ENCODE results near the gene GMDS. TPM values are rescaled to one million over a fixed set of nuclear protein-coding genes. Genes with fewer than 3 reads are reported as not detected.

Gene GMDS
- polyA plus RNA-seq, 1 of the 3 experiments (the other 2 are of a cell fraction) = 12.3 TPM

DNA sequence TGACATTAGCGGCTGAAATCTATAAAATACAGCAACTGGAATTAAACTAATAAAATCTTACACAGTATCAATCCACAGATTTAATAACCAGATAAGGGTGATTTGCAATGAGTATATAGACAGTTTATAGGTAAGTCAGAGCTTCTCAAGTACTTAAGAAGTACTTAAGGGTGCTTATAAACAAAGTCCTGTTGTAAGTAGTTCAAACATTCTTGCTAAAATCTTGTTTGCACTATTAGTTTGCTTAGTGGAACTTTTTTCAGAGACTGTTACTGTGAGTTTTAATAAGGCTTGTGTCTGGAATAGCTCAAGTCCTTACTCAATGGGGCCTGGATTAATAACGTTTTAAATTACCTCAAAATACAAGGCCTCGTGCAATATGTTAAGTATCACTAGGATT lies 240.5 kb downstream of the GMDS start (continued):
- TF ChIP-seq, protein P1, sequence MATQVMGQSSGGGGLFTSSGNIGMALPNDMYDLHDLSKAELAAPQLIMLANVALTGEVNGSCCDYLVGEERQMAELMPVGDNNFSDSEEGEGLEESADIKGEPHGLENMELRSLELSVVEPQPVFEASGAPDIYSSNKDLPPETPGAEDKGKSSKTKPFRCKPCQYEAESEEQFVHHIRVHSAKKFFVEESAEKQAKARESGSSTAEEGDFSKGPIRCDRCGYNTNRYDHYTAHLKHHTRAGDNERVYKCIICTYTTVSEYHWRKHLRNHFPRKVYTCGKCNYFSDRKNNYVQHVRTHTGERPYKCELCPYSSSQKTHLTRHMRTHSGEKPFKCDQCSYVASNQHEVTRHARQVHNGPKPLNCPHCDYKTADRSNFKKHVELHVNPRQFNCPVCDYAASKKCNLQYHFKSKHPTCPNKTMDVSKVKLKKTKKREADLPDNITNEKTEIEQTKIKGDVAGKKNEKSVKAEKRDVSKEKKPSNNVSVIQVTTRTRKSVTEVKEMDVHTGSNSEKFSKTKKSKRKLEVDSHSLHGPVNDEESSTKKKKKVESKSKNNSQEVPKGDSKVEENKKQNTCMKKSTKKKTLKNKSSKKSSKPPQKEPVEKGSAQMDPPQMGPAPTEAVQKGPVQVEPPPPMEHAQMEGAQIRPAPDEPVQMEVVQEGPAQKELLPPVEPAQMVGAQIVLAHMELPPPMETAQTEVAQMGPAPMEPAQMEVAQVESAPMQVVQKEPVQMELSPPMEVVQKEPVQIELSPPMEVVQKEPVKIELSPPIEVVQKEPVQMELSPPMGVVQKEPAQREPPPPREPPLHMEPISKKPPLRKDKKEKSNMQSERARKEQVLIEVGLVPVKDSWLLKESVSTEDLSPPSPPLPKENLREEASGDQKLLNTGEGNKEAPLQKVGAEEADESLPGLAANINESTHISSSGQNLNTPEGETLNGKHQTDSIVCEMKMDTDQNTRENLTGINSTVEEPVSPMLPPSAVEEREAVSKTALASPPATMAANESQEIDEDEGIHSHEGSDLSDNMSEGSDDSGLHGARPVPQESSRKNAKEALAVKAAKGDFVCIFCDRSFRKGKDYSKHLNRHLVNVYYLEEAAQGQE (IDR thresholded peaks at IDR 0.05; ENCODE audit: low read depth, low read length) = no peak

DNA sequence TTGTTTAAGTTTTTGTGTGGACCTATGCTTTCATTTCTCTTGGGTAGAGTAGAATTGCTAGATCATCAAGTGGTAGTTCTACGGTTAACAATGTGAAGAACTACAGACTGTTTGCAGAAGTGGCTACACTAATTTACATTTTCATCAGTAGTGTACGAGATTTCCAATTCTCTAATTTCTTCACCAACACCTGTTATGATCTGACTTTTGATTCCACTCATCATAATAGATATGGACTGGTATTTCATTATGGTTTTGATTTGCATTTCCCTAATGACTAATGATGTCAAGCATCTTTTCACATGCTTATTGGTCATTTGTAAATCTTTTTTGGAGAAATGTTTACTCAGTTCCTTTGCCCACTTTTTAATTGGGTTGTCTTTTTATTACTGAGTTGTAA lies 244.4 kb downstream of the GMDS start:
- DNase-seq = no peak
- Histone ChIP-seq H3K9me3 (no peaks in the 10 kb centered on the region), H3K27me3 (ENCODE audit: insufficient read depth) (no peaks in the 10 kb centered on the region), H3K4me3 (ENCODE audit: low read depth in 2 of 2, low read length in 1 of 2) (no peak overlapping the region), H4K20me1 (ENCODE audit: insufficient read depth) (no peaks in the 10 kb centered on the region), H3K27ac (ENCODE audit: low read depth in 2 of 2, low read length in 1 of 2) (no peak overlapping the region), H3K9ac (no peak overlapping the region), H3K79me2 (ENCODE audit: insufficient read depth) (no peaks in the 10 kb centered on the region), H3F3A (replicated peaks; ENCODE audit: insufficient read depth) (no peaks in the 10 kb centered on the region), H2AFZ (ENCODE audit: low read depth) (no peak overlapping the region), H3K36me3 (replicated peaks in 1 of 2; ENCODE audit: control insufficient read depth in 1 of 2, insufficient read depth in 2 of 2, low read length in 1 of 2) (no peaks in the 10 kb centered on the region), H3K4me2 (no peak overlapping the region), H3K4me1 (ENCODE audit: control insufficient read depth in 1 of 2, insufficient read depth in 2 of 2, low read depth in 1 of 2, low read length in 1 of 2) (peaks cover 0 to 5% of the 10 kb centered on the region in 2 experiments; a peak in 1 of 4 replicates), H3K9me2 (no peaks in the 10 kb centered on the region)
- POLR2A ChIA-PET = no interaction called here
- CTCF ChIA-PET = no interaction called here
- 83% methylated on average over 2 of the region's 2 CpGs for WGBS (ENCODE audit: low lambda C conversion rate)
- TF ChIP-seq SMC3 (IDR thresholded peaks at IDR 0.05; ENCODE audit: low read depth, low read length) = no peak
- TF ChIP-seq, protein P2, sequence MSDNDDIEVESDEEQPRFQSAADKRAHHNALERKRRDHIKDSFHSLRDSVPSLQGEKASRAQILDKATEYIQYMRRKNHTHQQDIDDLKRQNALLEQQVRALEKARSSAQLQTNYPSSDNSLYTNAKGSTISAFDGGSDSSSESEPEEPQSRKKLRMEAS (IDR thresholded peaks at IDR 0.05; ENCODE audit: low read depth) = no peak
- no peak for TF ChIP-seq FOXJ3 (CRISPR knock-in tag; IDR thresholded peaks at IDR 0.05)
- no peak for TF ChIP-seq TEAD4 (IDR thresholded peaks at IDR 0.05; ENCODE audit: borderline replicate concordance, insufficient read depth)
- TF ChIP-seq, protein P1 (IDR thresholded peaks at IDR 0.05; ENCODE audit: low read depth, low read length) = no peak

DNA sequence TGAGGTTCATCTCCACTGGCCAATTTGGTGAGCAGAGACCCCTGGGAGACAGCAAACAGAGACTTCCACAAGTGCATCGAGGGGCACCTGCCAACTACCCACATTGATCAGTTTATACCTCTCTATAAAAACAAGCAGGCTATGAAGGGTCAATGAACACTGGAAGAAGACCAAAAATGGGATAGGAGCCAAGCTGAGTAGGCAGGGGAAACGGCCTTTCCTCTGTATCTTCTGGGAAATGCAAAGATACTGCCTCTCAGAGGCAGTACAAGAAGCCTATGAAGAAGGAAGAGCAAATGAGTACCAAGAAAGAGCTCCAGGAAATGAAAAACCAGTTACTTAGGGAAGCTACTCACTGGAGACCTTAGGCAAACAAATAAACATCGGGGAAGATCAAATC lies 247.7 kb downstream of the GMDS start:
- CTCF ChIA-PET = no interaction called here
- POLR2A ChIA-PET = no interaction called here
- Histone ChIP-seq H3K79me2 (ENCODE audit: insufficient read depth) (no peaks in the 10 kb centered on the region), H2AFZ (ENCODE audit: low read depth) (no peak overlapping the region), H3K27ac (ENCODE audit: low read depth in 2 of 2, low read length in 1 of 2) (no peak overlapping the region), H3K4me2 (no peak overlapping the region), H3F3A (replicated peaks; ENCODE audit: insufficient read depth) (no peaks in the 10 kb centered on the region), H4K20me1 (ENCODE audit: insufficient read depth) (no peaks in the 10 kb centered on the region), H3K9me2 (no peaks in the 10 kb centered on the region), H3K4me1 (ENCODE audit: control insufficient read depth in 1 of 2, insufficient read depth in 2 of 2, low read depth in 1 of 2, low read length in 1 of 2) (no peaks in the 10 kb centered on the region), H3K9me3 (no peaks in the 10 kb centered on the region), H3K27me3 (ENCODE audit: insufficient read depth) (no peaks in the 10 kb centered on the region), H3K9ac (no peak overlapping the region), H3K4me3 (ENCODE audit: low read depth in 2 of 2, low read length in 1 of 2) (no peak overlapping the region), H3K36me3 (replicated peaks in 1 of 2; ENCODE audit: control insufficient read depth in 1 of 2, insufficient read depth in 2 of 2, low read length in 1 of 2) (no peaks in the 10 kb centered on the region)
- DNase-seq = no peak
- WGBS (ENCODE audit: low lambda C conversion rate) = 59% methylated on average over 3 of the region's 3 CpGs
- TF ChIP-seq JUND (IDR thresholded peaks at IDR 0.05) = no peak
- no peak for TF ChIP-seq POLR2AphosphoS5 (IDR thresholded peaks at IDR 0.05; ENCODE audit: low read depth, low read length)
- TF ChIP-seq RXRA (IDR thresholded peaks at IDR 0.05; ENCODE audit: borderline replicate concordance, low read depth) = no peak
- no peak for TF ChIP-seq RCOR1 (IDR thresholded peaks at IDR 0.05; ENCODE audit: low read length)
- no peak for TF ChIP-seq FOXM1 (IDR thresholded peaks at IDR 0.05; ENCODE audit: low read depth)
- TF ChIP-seq, protein P1 (IDR thresholded peaks at IDR 0.05; ENCODE audit: low read depth, low read length) = no peak
- no peak for TF ChIP-seq EP300 (IDR thresholded peaks at IDR 0.05; ENCODE audit: borderline replicate concordance in 1 of 2, low read depth in 1 of 2, low read length in 1 of 2)
- TF ChIP-seq CHD2 (IDR thresholded peaks at IDR 0.05; ENCODE audit: low read length, partially characterized antibody) = no peak
- TF ChIP-seq RFX5 (IDR thresholded peaks at IDR 0.05; ENCODE audit: low read length) = no peak
- TF ChIP-seq SMC3 (IDR thresholded peaks at IDR 0.05; ENCODE audit: low read depth, low read length) = no peak
- TF ChIP-seq TAF1 (IDR thresholded peaks at IDR 0.05; ENCODE audit: borderline replicate concordance, low read depth, low read length) = no peak

All from SK-N-SH (cell line).